ENCODE data around the gene RIPK1. TPM values are rescaled to one million over a fixed set of nuclear protein-coding genes. Genes with fewer than 3 reads are reported as not detected.
"Not testable (repeated sequence)": the region's sequence is repeated elsewhere in the genome, so short reads cannot be mapped to it uniquely, and the experiment has no call there.

RIPK1 gene
- total RNA-seq, 1 experiment from 2014 or later, result 11.6 TPM

- peaks cover 4% of the 10 kb centered on the region for H3K36me3 Mint-ChIP-seq (ENCODE audit: insufficient read depth, unreplicated experiment)
- H3K27ac Mint-ChIP-seq (ENCODE audit: unreplicated experiment), result no peak overlapping the region
- BruUV-seq (replicated peaks), result no TSS peak
- CTCF ChIA-PET, result no interaction called here
- H3K4me3 Mint-ChIP-seq (ENCODE audit: low read depth, unreplicated experiment), result no peak overlapping the region
- TF ChIP-seq CTCF (IDR thresholded peaks at IDR 0.05; ENCODE audit: unreplicated experiment), result no peak
- H3K4me1 Mint-ChIP-seq (ENCODE audit: low read depth, unreplicated experiment), result no peaks in the 10 kb centered on the region
- DNase-seq, result no peak
- no peaks in the 10 kb centered on the region for H3K9me3 Mint-ChIP-seq (ENCODE audit: low read depth, unreplicated experiment)
- intact Hi-C loops (cut with micrococcal nuclease; ENCODE audit: unreplicated experiment), result no loop called here
- H3K27me3 Mint-ChIP-seq (ENCODE audit: unreplicated experiment), result peaks cover 14% of the 10 kb centered on the region
Measured at GRCh38 chr6:3041606-3042005, 26.7 kb upstream of the RIPK1 start.

GRCh38 chr6:3045369-3045768 is 22.9 kb upstream of the RIPK1 start:
- intact Hi-C loops (cut with micrococcal nuclease; ENCODE audit: unreplicated experiment), result no loop called here
- Mint-ChIP-seq H3K4me1 (ENCODE audit: low read depth, unreplicated experiment) (no peaks in the 10 kb centered on the region), H3K36me3 (ENCODE audit: insufficient read depth, unreplicated experiment) (peaks cover 4% of the 10 kb centered on the region), H3K9me3 (ENCODE audit: low read depth, unreplicated experiment) (no peaks in the 10 kb centered on the region), H3K27ac (ENCODE audit: unreplicated experiment) (no peak overlapping the region), H3K4me3 (ENCODE audit: low read depth, unreplicated experiment) (no peak overlapping the region), H3K27me3 (ENCODE audit: unreplicated experiment) (peaks cover 20% of the 10 kb centered on the region)
- BruUV-seq (replicated peaks), result no TSS peak
- no peak for DNase-seq
- CTCF ChIA-PET, result no interaction called here
- no peak for TF ChIP-seq CTCF (IDR thresholded peaks at IDR 0.05; ENCODE audit: unreplicated experiment)

- TF ChIP-seq CTCF (IDR thresholded peaks at IDR 0.05; ENCODE audit: unreplicated experiment), result no peak
- intact Hi-C loops (cut with micrococcal nuclease; ENCODE audit: unreplicated experiment), result no loop called here
- Mint-ChIP-seq H3K27ac (ENCODE audit: unreplicated experiment) (no peak overlapping the region), H3K4me3 (ENCODE audit: low read depth, unreplicated experiment) (no peak overlapping the region), H3K36me3 (ENCODE audit: insufficient read depth, unreplicated experiment) (peaks cover 4% of the 10 kb centered on the region), H3K4me1 (ENCODE audit: low read depth, unreplicated experiment) (no peaks in the 10 kb centered on the region), H3K27me3 (ENCODE audit: unreplicated experiment) (peaks cover 20% of the 10 kb centered on the region), H3K9me3 (ENCODE audit: low read depth, unreplicated experiment) (no peaks in the 10 kb centered on the region)
- no TSS peak for BruUV-seq (replicated peaks)
- CTCF ChIA-PET, result no interaction called here
- no peak for DNase-seq
Measured at GRCh38 chr6:3045777-3046176, 22.5 kb upstream of the RIPK1 start.

GRCh38 chr6:3046295-3046694 is 22.0 kb upstream of the RIPK1 start:
- no peak for TF ChIP-seq CTCF (IDR thresholded peaks at IDR 0.05; ENCODE audit: unreplicated experiment)
- Mint-ChIP-seq H3K27me3 (ENCODE audit: unreplicated experiment) (peaks cover 20% of the 10 kb centered on the region), H3K4me3 (ENCODE audit: low read depth, unreplicated experiment) (no peak overlapping the region), H3K36me3 (ENCODE audit: insufficient read depth, unreplicated experiment) (peaks cover 4% of the 10 kb centered on the region), H3K4me1 (ENCODE audit: low read depth, unreplicated experiment) (no peaks in the 10 kb centered on the region), H3K27ac (ENCODE audit: unreplicated experiment) (no peak overlapping the region), H3K9me3 (ENCODE audit: low read depth, unreplicated experiment) (no peaks in the 10 kb centered on the region)
- intact Hi-C loops (cut with micrococcal nuclease; ENCODE audit: unreplicated experiment), result no loop called here
- BruUV-seq (replicated peaks), result no TSS peak
- no peak for DNase-seq
- CTCF ChIA-PET, result no interaction called here

GRCh38 chr6:3048009-3048408 is 20.3 kb upstream of the RIPK1 start:
- BruUV-seq (replicated peaks); DNase-seq; H3K9me3 Mint-ChIP-seq (ENCODE audit: low read depth, unreplicated experiment); H3K4me1 Mint-ChIP-seq (ENCODE audit: low read depth, unreplicated experiment); H3K36me3 Mint-ChIP-seq (ENCODE audit: insufficient read depth, unreplicated experiment); H3K4me3 Mint-ChIP-seq (ENCODE audit: low read depth, unreplicated experiment); H3K27ac Mint-ChIP-seq (ENCODE audit: unreplicated experiment); intact Hi-C loops (cut with micrococcal nuclease; ENCODE audit: unreplicated experiment); CTCF ChIA-PET: not testable (repeated sequence)
- H3K27me3 Mint-ChIP-seq (ENCODE audit: unreplicated experiment), result peaks cover 20% of the 10 kb centered on the region

Measured in Calu3 (cell line).